H1 (cell line): ENCODE measurements around the gene SIM2. TPM values are rescaled to one million over a fixed set of nuclear protein-coding genes. Genes with fewer than 3 reads are reported as not detected.

Experiments used
- POLR2AphosphoS5 ChIP-seq: IDR thresholded peaks from 2 replicates; pipeline ENCODE4 v1.6.1; 2011; ENCODE audit warnings: low read depth, low read length
- SAP30 ChIP-seq: fragments of 300-600 bp; sonication (generic); IDR thresholded peaks from 2 replicates; pipeline ENCODE4 v1.7.1; 2012; ENCODE audit warnings: low read length, moderate library complexity, mild to moderate bottlenecking, inconsistent platforms; ENCODE audit not compliant: insufficient read depth, insufficient replicate concordance
- SRF ChIP-seq: IDR thresholded peaks from 2 replicates; pipeline ENCODE4 v1.6.1; 2011; ENCODE audit warnings: mild to moderate bottlenecking, low read depth, low read length, moderate library complexity
- TAF7 ChIP-seq: optimal IDR thresholded peaks from 2 replicates; pipeline ENCODE3; 2011; ENCODE audit warnings: low read depth, mild to moderate bottlenecking, inconsistent platforms, low read length, moderate library complexity, borderline replicate concordance
- polyA plus RNA-seq, 7 experiments: library from polyadenylated mRNA; depleted of rRNA in 3 of 7; stranded (reverse) in 5 of 7; unstranded in 2 of 7; fragments of >200 nt in 5 of 7; fragments of 200-250 nt in 2 of 7; gene quantifications; 1 replicate in 5 of 7; 2 replicates in 1 of 7; 4 replicates in 1 of 7; pipeline versions ENCODE4 v1.2.1 to v1.2.3, GENCODE V29; 2011 to 2013; ENCODE audit warnings: missing spikeins in 2 of 7, mixed read lengths in 2 of 7
- total RNA-seq: library from RNA; stranded (reverse); fragmentation: NEBNext Ultra II Directional; extraction: Animal tissue kit (Norgen Biotek cat#: 25700); gene quantifications from 2 replicates; pipeline ENCODE4 v1.2.1, GENCODE V29; 2021
- TF ChIP-seq, protein P1 (sequence below): IDR thresholded peaks from 2 replicates; pipeline ENCODE4 v1.6.1; 2012; ENCODE audit warnings: inconsistent platforms

The SIM2 gene
- total and polyA plus RNA-seq, 2 of the 8 experiments (the other 6 are each of a cell fraction or from before 2014, with no cell fraction given), result 0.05 to 0.26 TPM

DNA sequence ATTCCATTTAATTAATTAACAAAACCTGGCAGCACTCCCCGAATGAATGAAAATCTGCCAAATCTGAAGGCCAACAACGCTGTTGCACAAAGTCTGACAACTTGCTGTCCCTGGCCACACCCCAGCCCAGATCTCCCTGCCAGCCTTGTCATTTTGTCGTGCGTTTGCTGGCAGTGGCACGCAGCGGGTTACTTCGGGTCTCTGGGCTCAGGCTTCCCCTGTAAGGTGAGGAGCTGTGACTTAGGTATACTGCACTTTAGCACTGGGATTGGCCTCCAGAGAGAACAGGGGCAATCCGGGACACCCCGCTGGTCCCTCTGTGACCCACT is 34.3 kb upstream of the SIM2 start (continued):
- TF ChIP-seq, protein P1, sequence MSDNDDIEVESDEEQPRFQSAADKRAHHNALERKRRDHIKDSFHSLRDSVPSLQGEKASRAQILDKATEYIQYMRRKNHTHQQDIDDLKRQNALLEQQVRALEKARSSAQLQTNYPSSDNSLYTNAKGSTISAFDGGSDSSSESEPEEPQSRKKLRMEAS, result no peak
- TF ChIP-seq TAF7, result no peak
- no peak for TF ChIP-seq SAP30
- no peak for TF ChIP-seq POLR2AphosphoS5
- TF ChIP-seq SRF, result no peak
